NCI-H128 (cell line): ENCODE results near the gene TEF.
"Not testable (repeated sequence)": the region's sequence is repeated elsewhere in the genome, so short reads cannot be mapped to it uniquely, and the experiment has no call there.

ENCODE experiments used
- DNase-seq: peaks from one replicate; lab custom pipeline; 2025; ENCODE audit not compliant: unreplicated experiment; lab: John Stamatoyannopoulos, UW

The TEF gene

GRCh38 chr22:41380993-41381328, 781 bp upstream of the TEF start:
- DNase-seq = no peak

GRCh38 chr22:41382098-41382578, 396 bp downstream of the TEF start:
- no peak for DNase-seq

GRCh38 chr22:41382610-41383009, 868 bp downstream of the TEF start:
- DNase-seq = no peak

- DNase-seq = no peak
These were observed 1.3 kb downstream of the TEF start for GRCh38 chr22:41383085-41383484.

- no peak for DNase-seq
These were observed 2.4 kb downstream of the TEF start for GRCh38 chr22:41384128-41384527.

DNA sequence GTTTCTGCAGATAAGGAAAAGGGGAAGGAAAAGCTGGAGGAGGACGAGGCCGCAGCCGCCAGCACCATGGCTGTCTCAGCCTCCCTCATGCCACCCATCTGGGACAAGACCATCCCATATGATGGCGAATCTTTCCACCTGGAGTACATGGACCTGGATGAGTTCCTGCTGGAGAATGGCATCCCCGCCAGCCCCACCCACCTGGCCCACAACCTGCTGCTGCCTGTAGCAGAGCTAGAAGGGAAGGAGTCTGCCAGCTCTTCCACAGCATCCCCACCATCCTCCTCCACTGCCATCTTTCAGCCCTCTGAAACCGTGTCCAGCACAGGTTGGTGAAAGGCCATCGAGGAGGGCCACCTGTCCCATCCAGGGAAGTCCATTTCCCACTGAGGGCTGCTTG, 5.6 kb downstream of the TEF start:
- DNase-seq = no peak

GRCh38 chr22:41394012-41394356, 12.2 kb downstream of the TEF start:
- DNase-seq = no peak

DNA sequence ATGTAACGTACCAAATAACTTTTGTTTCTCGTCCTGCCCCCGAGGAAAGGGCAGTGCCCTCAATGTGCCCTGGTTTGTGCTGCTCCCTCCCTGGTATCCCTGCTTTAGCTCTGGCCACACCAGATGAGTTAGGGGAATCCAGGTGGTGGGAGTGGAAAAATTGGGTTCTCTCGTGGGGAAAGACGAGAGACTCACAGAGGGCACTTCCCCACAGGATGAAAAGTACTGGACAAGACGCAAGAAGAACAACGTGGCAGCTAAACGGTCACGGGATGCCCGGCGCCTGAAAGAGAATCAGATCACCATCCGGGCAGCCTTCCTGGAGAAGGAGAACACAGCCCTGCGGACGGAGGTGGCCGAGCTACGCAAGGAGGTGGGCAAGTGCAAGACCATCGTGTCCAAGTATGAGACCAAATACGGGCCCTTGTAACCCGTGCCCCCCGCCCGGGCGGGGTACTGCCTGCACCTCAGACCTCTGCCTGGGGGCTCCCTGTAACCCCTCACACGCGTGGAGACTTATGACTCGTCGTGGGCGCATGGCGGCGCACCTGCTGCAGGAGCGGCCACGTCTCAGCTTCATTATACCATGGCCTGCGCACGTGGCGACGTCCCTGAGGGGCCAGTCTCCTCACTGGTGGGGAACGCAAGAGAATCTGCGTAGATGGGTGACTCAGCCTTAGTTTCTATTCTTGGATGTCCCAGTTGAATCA, 13.9 kb downstream of the TEF start:
- DNase-seq = no peak

GRCh38 chr22:41397143-41397811, 15.5 kb downstream of the TEF start:
- no peak for DNase-seq

- no peak for DNase-seq
These were observed 17.2 kb downstream of the TEF start for GRCh38 chr22:41398921-41399320.

- DNase-seq = no peak
These were observed 20.3 kb downstream of the TEF start for GRCh38 chr22:41401781-41402648.

- DNase-seq = not testable (repeated sequence)
These were observed 21.1 kb downstream of the TEF start for GRCh38 chr22:41402851-41403250.

DNA sequence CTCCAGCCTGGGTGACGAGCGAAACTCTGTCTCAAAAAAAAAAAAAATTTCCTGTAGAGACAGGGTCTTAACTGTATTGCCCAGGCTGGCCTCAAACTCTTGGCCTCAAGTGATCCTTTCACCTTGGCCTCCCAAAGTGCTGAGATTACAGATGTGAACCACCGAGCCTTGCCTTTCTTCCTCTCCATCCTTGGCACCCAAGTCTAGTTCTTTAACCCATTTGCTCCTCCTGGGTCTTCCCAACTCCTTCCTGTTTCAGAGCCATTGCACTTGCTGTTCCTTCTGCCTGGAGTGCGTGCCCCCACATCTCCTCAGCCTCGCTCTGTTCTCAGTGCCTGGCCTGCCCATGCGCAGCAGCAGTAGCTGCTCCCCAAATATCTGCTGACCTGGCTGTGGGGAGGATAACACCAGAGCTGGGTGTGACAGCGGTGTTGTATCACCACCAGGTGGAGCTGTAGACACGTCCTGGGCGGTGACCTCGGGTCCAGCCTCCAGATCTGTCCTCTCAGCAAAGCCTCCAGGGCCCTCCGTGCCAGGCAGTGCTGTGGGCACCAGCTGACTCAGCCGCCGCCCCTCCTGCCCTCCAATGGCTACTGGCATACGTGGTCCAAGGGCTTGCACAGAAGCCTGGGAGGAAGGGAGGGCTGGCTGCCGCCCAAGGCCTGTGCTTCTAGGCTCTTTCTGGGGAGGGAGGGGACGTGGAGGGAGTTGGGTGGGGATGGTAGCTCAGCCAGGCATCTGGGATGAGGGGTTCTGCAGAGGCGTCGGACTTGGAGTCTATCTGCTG, 22.0 kb downstream of the TEF start:
- DNase-seq = peak; percentile 75

GRCh38 chr22:41405588-41405987, 23.8 kb downstream of the TEF start:
- no peak for DNase-seq

GRCh38 chr22:41406410-41406809, 24.7 kb downstream of the TEF start:
- no peak for DNase-seq

DNA sequence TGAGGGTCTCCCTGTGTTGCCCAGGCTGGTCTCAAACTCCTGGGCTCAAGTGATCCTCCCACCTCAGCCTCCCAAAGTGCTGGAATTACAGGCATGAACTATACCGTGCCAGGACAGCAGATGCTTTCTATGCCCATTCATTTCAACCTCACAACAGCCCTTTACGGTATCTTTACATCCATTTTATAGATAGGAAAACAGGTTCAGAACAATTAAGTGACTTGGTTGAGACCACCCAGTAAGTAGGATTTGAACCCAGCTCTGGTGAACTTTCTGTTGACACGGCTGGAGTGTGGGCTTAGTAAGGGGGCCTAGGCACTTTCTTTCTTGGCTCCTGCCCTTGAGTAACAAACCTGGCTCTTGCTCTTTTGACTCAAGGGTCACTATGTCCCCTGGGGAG, 25.7 kb downstream of the TEF start:
- no peak for DNase-seq

DNA sequence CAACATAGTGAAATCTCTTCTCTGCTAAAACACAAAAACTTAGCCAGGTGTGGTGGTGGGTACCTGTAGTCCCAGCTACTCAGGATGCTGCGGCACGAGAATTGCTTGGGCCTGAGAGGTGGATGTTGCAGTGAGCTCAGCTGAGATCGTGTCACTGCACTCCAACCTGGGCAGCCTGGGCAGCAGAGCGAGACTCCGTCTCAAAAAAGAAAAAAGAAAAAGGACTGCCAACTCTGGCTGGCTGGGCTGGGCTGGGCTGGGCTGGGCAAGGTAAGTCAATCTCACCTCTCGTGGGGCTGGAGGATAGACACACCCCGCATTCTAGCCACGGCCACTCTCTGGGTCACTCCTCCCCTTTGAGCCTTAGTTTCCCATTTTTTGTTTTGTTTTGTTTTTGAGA, 26.9 kb downstream of the TEF start:
- DNase-seq = no peak

DNA sequence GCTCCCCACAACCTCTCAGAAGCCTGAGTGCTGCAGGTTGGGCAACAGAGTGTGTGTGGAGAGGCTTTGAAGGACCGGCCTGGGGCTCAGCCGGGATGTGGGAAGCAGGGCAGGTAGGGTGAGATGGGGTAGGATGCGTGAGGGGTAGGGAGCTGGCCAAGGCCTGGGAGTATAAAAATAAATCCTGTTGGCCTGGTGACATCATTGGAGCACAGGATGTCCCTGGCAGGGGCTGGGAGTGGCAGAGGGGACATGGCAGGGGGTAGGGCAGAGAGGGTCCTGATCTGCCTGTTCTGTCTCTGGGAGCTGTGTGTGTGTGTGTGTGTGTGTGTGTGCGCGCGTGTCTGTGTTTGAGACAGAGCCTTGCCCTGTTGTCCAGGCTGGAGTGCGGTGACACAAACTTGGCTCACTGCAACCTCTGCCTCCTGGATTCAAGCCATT, 28.6 kb downstream of the TEF start:
- no peak for DNase-seq

DNA sequence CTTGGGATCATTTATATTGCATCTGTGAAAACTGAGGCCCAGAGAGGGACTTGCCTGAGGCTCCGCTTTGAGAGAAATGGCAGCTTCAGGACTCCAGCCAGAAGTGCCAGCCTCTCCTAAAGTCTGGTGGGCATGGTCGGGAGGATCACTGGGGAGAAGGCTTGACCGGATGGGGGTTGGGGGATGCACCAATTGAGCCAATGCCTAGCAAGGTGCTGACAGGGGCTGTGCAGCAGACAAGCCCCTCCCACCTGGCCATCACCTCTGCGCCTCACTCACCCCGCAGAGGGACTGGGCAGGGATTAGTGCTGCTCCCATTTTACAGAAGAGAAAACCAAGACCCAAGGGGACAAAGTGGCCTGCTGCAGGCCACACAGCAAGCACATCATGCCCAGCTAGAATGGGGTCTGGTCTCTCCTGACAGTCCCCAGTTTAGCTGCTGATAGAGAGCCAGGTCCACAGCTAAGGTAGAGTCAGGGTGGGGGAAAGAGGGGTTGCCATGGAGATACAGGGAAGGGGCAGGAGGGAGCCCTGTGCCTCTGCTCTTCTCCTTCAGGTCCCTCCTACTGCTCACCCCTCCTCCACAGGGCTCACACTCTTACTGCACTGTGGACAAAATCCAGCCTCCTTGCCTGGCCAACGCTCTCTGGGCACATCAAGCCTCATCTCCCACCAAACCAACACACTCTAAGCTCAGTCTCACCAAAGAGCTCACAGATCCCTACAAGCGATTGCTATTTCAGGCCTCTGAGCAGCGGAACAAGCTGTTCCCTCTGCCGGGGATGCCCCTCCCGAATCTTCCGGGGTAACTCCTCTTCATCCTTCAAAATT, 29.5 kb downstream of the TEF start:
- DNase-seq = no peak

DNA sequence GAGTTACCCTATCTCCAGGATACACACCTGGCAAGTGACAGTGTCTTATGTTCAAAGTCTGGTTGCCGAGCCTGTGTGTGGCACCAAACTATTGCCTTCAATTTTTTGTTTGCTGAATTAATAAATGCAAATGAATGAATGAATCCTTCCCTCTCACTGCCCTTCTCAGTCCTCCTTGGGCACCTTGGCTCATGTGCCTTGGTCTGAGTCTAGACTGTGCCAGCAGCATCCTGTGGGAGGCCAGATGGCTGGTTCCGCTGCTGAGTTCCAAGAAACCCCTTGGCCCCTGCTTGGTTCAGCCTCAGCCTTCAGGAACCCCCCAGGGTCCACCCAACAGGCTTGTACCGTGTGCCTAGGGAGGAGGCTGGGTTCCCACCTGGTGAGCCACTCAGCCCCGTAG, 33.8 kb downstream of the TEF start:
- DNase-seq = no peak
